Lower leg skin (tissue), 3 donors: ENCODE results near the gene ACBD3.

Experiments used
- CTCF ChIP-seq, 3 donors: fragments of 450-650 bp; IDR thresholded peaks; one replicate each; pipeline ENCODE4 v1.5.1; 2016; ENCODE audit warnings: antibody characterized with exemption in 3 of 3, mild to moderate bottlenecking in 3 of 3, moderate library complexity in 2 of 3
- POLR2A ChIP-seq, 2 donors: fragments of 450-650 bp; IDR thresholded peaks; one replicate each; pipeline ENCODE4 v1.6.1; 2016 to 2017; ENCODE audit warnings: antibody characterized with exemption in 2 of 2, mild to moderate bottlenecking in 1 of 2, moderate library complexity in 1 of 2

DNA sequence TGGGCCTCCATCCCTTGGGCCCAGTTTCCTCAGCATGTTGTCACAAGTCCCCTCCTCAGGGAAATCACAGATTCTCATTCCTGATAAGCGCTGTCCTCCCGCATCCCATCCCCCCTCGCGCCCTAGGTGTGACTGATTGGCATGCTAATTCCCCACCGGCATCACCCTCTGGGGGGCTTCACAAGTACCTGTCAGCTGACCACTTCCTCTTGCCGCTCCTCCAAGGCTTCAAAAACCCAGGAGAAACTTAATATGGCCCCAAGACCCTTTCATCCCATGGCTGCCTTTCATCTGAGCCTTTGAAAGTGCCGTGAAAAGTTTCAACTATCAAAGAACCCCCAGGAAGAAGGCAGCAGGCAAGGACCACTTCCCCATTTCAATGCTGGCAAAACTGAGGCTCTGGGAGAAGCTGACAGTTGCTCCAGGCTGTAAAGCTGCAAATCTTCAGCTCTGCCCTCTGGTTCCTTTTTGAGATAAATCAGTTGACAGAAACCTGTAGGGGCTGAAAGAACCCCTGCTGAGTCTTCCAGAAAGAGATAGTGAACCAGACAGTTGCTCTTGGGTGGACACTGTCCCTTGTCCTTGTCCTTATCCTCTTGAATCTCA is 24.1 kb upstream of the ACBD3 start:
- no peak for TF ChIP-seq CTCF (IDR thresholded peaks at IDR 0.05)
- TF ChIP-seq POLR2A (IDR thresholded peaks at IDR 0.05): no peak
